CD4-positive, alpha-beta T cell (primary cell): ENCODE results near the gene CSTF1. TPM values are rescaled to one million over a fixed set of nuclear protein-coding genes. Genes with fewer than 3 reads are reported as not detected.

ENCODE experiments used
- ATAC-seq: fragments of 200-7000 bp; cut with Tn5 transposase; one replicate; pipeline ENCODE4 v1.10.0; 2022; ENCODE audit warnings: mild to moderate bottlenecking; ENCODE audit not compliant: poor library complexity
- CTCF ChIA-PET: fragments of 350-600 bp; sonication (Branson Sonifier 250); formaldehyde crosslinking; loops from one replicate; lab custom pipeline; 2021; ENCODE audit warnings: antibody characterized with exemption, inconsistent platforms; lab: Charles Lee
- POLR2A ChIA-PET: fragments of 350-600 bp; sonication (Branson Sonifier 250); formaldehyde crosslinking; loops from one replicate; lab custom pipeline; 2021; ENCODE audit warnings: antibody characterized with exemption, inconsistent platforms; lab: Charles Lee
- DNase-seq, 14 experiments: peaks; one replicate each; pipeline ENCODE4 v3.0.0-alpha.2; 2013 to 2020; ENCODE audit warnings: mixed read lengths in 2 of 14
- H3K27ac ChIP-seq, 2 donors: one replicate each; pipeline versions ENCODE4 v1.5.1 to v1.7.0; 2013; ENCODE audit warnings: low read length in 2 of 2, low read depth in 1 of 2, mild to moderate bottlenecking in 1 of 2
- H3K27me3 ChIP-seq, 2 experiments: 1 replicate in 1 of 2; 2 replicates in 1 of 2; pipeline versions ENCODE4 v1.6.1 to v1.7.0; 2013; ENCODE audit warnings: low read length in 2 of 2, control low read depth in 1 of 2, mild to moderate bottlenecking in 1 of 2, moderate library complexity in 1 of 2; ENCODE audit not compliant: insufficient read depth in 2 of 2, control insufficient read depth in 1 of 2
- H3K36me3 ChIP-seq: one replicate; pipeline ENCODE4 v1.6.1; 2013; ENCODE audit warnings: low read length, control low read depth; ENCODE audit not compliant: insufficient read depth
- H3K4me1 ChIP-seq: one replicate; pipeline ENCODE4 v1.6.1; 2013; ENCODE audit warnings: low read length, control low read depth; ENCODE audit not compliant: insufficient read depth
- H3K4me3 ChIP-seq: one replicate; pipeline ENCODE4 v1.5.1; 2013; ENCODE audit warnings: mild to moderate bottlenecking, low read length, moderate library complexity
- H3K9me3 ChIP-seq, 2 experiments: 1 replicate in 1 of 2; 2 replicates in 1 of 2; pipeline versions ENCODE4 v1.6.1 to v1.7.0; 2013; ENCODE audit warnings: low read length in 2 of 2, mild to moderate bottlenecking in 2 of 2, control low read depth in 1 of 2, moderate library complexity in 1 of 2; ENCODE audit not compliant: control insufficient read depth in 1 of 2, insufficient read depth in 1 of 2
- H3K27ac Mint-ChIP-seq: one replicate; pipeline ENCODE4 v1.8.0; 2020; ENCODE audit warnings: mixed read lengths
- H3K27me3 Mint-ChIP-seq: one replicate; pipeline ENCODE4 v1.8.0; 2021; ENCODE audit warnings: mixed read lengths
- H3K36me3 Mint-ChIP-seq: one replicate; pipeline ENCODE4 v1.8.0; 2021; ENCODE audit warnings: low read depth, mixed read lengths
- H3K4me1 Mint-ChIP-seq: one replicate; pipeline ENCODE4 v1.8.0; 2021; ENCODE audit warnings: low read depth, mixed read lengths
- H3K4me3 Mint-ChIP-seq: one replicate; pipeline ENCODE4 v1.8.0; 2020; ENCODE audit warnings: mild to moderate bottlenecking, mixed read lengths
- H3K9me3 Mint-ChIP-seq: one replicate; pipeline ENCODE4 v1.8.0; 2020; ENCODE audit warnings: mixed read lengths
- CTCF ChIP-seq: fragments of 200-600 bp; IDR thresholded peaks from one replicate; pipeline ENCODE4 v1.8.0; 2022; ENCODE audit warnings: antibody characterized with exemption, mild to moderate bottlenecking
- intact Hi-C, 2 experiments: fragments of 100-400 bp; cut with DNase I in 1 of 2; cut with micrococcal nuclease in 1 of 2; formaldehyde crosslinking; loops; one replicate each; pipeline versions ENCODE4 v1.15.1 to v1.9.0; 2023 to 2025; cut with DNase I, micrococcal nuclease
- total RNA-seq, 174 experiments: library from RNA in 2 of 174; stranded (reverse) in 2 of 174; gene quantifications; one replicate each; pipeline ENCODE4 v1.2.3 and lab custom pipeline; 2021 to 2026

CSTF1 gene
- total RNA-seq, 2 experiments from 2014 or later: 20.7 to 21.8 TPM

GRCh38 chr20:56345911-56346310 lies 46.5 kb upstream of the CSTF1 start:
- ChIA-PET POLR2A (no interaction called here), CTCF (no interaction called here)
- no peaks in the 10 kb centered on the region for H3K36me3 Mint-ChIP-seq
- intact Hi-C loops: loop anchor here in 1 of 2 experiments (5.0 kb wide), 1 partner anchor 1664 kb away; no protein-coding TSS in a partner anchor
- Histone ChIP-seq H3K4me3 (no peak overlapping the region), H3K9me3 (no peaks in the 10 kb centered on the region), H3K27ac (no peak overlapping the region), H3K27me3 (peaks cover 29 to 31% of the 10 kb centered on the region in 2 experiments), H3K4me1 (peaks cover 7% of the 10 kb centered on the region), H3K36me3 (no peaks in the 10 kb centered on the region)
- TF ChIP-seq CTCF: no peak
- no peak overlapping the region for H3K4me3 Mint-ChIP-seq
- H3K27ac Mint-ChIP-seq: no peak overlapping the region
- H3K9me3 Mint-ChIP-seq: no peaks in the 10 kb centered on the region
- H3K4me1 Mint-ChIP-seq: peaks cover 10% of the 10 kb centered on the region
- no peak for ATAC-seq
- no peak for DNase-seq
- peaks cover 72% of the 10 kb centered on the region for H3K27me3 Mint-ChIP-seq

- ATAC-seq: no peak
- Mint-ChIP-seq H3K4me1 (peaks cover 10% of the 10 kb centered on the region), H3K36me3 (no peaks in the 10 kb centered on the region), H3K9me3 (no peaks in the 10 kb centered on the region), H3K27ac (no peak overlapping the region), H3K27me3 (peaks cover 58% of the 10 kb centered on the region), H3K4me3 (no peak overlapping the region)
- POLR2A ChIA-PET: no interaction called here
- Histone ChIP-seq H3K9me3 (no peaks in the 10 kb centered on the region), H3K4me1 (peaks cover 7% of the 10 kb centered on the region), H3K4me3 (no peak overlapping the region), H3K27me3 (peaks cover 23 to 26% of the 10 kb centered on the region in 2 experiments), H3K36me3 (no peaks in the 10 kb centered on the region), H3K27ac (no peak overlapping the region)
- no peak for TF ChIP-seq CTCF
- intact Hi-C loops: loop anchor here in 1 of 2 experiments (5.0 kb wide), 1 partner anchor 1665 kb away; no protein-coding TSS in a partner anchor
- DNase-seq: no peak
- CTCF ChIA-PET: no interaction called here
Observed at GRCh38 chr20:56347628-56348304, 44.7 kb upstream of the CSTF1 start.

GRCh38 chr20:56348305-56348693 lies 44.1 kb upstream of the CSTF1 start:
- intact Hi-C loops: loop anchor here in 1 of 2 experiments (5.0 kb wide), 1 partner anchor 1666 kb away; no protein-coding TSS in a partner anchor
- Histone ChIP-seq H3K4me1 (peaks cover 7% of the 10 kb centered on the region), H3K27me3 (peaks cover 18 to 21% of the 10 kb centered on the region in 2 experiments), H3K9me3 (no peaks in the 10 kb centered on the region), H3K36me3 (no peaks in the 10 kb centered on the region), H3K27ac (no peak overlapping the region), H3K4me3 (no peak overlapping the region)
- no peaks in the 10 kb centered on the region for H3K36me3 Mint-ChIP-seq
- H3K27me3 Mint-ChIP-seq: peaks cover 52% of the 10 kb centered on the region
- no peak for ATAC-seq
- H3K4me3 Mint-ChIP-seq: no peak overlapping the region
- no peak for TF ChIP-seq CTCF
- ChIA-PET POLR2A (no interaction called here), CTCF (no interaction called here)
- peaks cover 8% of the 10 kb centered on the region for H3K4me1 Mint-ChIP-seq
- no peak overlapping the region for H3K27ac Mint-ChIP-seq
- no peaks in the 10 kb centered on the region for H3K9me3 Mint-ChIP-seq
- DNase-seq: no peak
